GM12874 (cell line): ENCODE data around the gene HAGHL.

Source experiments
- CTCF ChIP-seq: IDR thresholded peaks from 2 replicates; pipeline ENCODE4 v1.5.1; 2011; ENCODE audit warnings: low read depth, mild to moderate bottlenecking, control low read depth, low read length, moderate library complexity; ENCODE audit not compliant: insufficient read depth

The HAGHL gene

GRCh38 chr16:714079-714478 lies 12.8 kb upstream of the HAGHL start:
- TF ChIP-seq CTCF: no peak

GRCh38 chr16:714558-715476 lies 12.1 kb upstream of the HAGHL start, which contains the start of gene METRN:
METRN (plus strand) TSS chr16:715118; CDS start chr16:715290, 172 bp downstream.
- no peak for TF ChIP-seq CTCF

GRCh38 chr16:715477-716199 lies 11.3 kb upstream of the HAGHL start:
- TF ChIP-seq CTCF: peak; percentile 13; the same call in 1 of the 2 replicates

- TF ChIP-seq CTCF: no peak
These were observed 10.7 kb upstream of the HAGHL start for GRCh38 chr16:716200-716568.

GRCh38 chr16:716768-717325 lies 10.1 kb upstream of the HAGHL start:
- TF ChIP-seq CTCF: no peak

- no peak for TF ChIP-seq CTCF
These were observed 9.3 kb upstream of the HAGHL start for GRCh38 chr16:717450-718245.
